Right lobe of liver (tissue), 6 donors: Measurements from ENCODE around the gene ZNF584. TPM values are rescaled to one million over a fixed set of nuclear protein-coding genes. Genes with fewer than 3 reads are reported as not detected.

ENCODE experiments used
- ATAC-seq, 4 donors: fragments of 200-7000 bp; cut with Tn5 transposase; one replicate each; pipeline ENCODE4 v1.9.1; 2020; ENCODE audit warnings: mild to moderate bottlenecking in 4 of 4, moderate library complexity in 4 of 4
- DNase-seq, 3 donors: peaks; one replicate each; pipeline ENCODE4 v3.0.0-alpha.2; 2020
- H3K27ac ChIP-seq, 3 donors: fragments of 200-600 bp; one replicate each; pipeline ENCODE4 v1.8.0; 2022
- H3K27me3 ChIP-seq, 2 donors: fragments of 200-600 bp; one replicate each; pipeline ENCODE4 v1.8.0; 2022
- H3K36me3 ChIP-seq, 4 donors: fragments of 200-600 bp; sonication (generic) in 1 of 4; one replicate each; pipeline versions ENCODE4 v1.5.1 to v1.8.0; 2017 to 2022; ENCODE audit warnings: control low read depth in 1 of 4
- H3K4me1 ChIP-seq, 4 donors: fragments of 200-600 bp; sonication (generic) in 1 of 4; one replicate each; pipeline versions ENCODE4 v1.5.1 to v1.8.0; 2017 to 2022; ENCODE audit warnings: control low read depth in 1 of 4
- H3K4me3 ChIP-seq, 3 donors: fragments of 200-600 bp; one replicate each; pipeline ENCODE4 v1.8.0; 2022
- H3K9me3 ChIP-seq, 4 donors: fragments of 200-600 bp; sonication (generic) in 1 of 4; one replicate each; pipeline versions ENCODE4 v1.5.1 to v1.8.0; 2017 to 2022; ENCODE audit warnings: control low read depth in 1 of 4
- CTCF ChIP-seq, 4 donors: fragments of 200-600 bp in 3 of 4; fragments of 450-650 bp in 1 of 4; IDR thresholded peaks; one replicate each; pipeline versions ENCODE4 v1.5.1 to v1.8.0; 2016 to 2022; ENCODE audit warnings: antibody characterized with exemption in 4 of 4, mild to moderate bottlenecking in 2 of 4
- POLR2A ChIP-seq: fragments of 450-650 bp; IDR thresholded peaks from one replicate; pipeline ENCODE4 v1.6.1; 2017; ENCODE audit warnings: antibody characterized with exemption, mild to moderate bottlenecking
- WGBS: methylation state at CpG from one replicate; pipeline ENCODE4 v1.1.6; 2018; ENCODE audit warnings: low coverage, low lambda C conversion rate; ENCODE audit not compliant: insufficient coverage; ENCODE audit errors: missing lambda C conversion rate; 5-methylcytosine and 5-hydroxymethylcytosine counted together
- intact Hi-C, 2 donors: fragments of 100-400 bp; cut with DNase I; formaldehyde crosslinking; loops; one replicate each; pipeline versions ENCODE4 v1.11.2 to v1.14.1; 2022
- total RNA-seq, 6 experiments: library from RNA; depleted of rRNA in 2 of 6; stranded (reverse); fragments of >200 nt in 2 of 6; fragmentation: NEBNext Ultra II Directional in 3 of 6; extraction: Animal tissue kit (Norgen Biotek cat#: 25700) in 3 of 6; gene quantifications; one replicate each; pipeline versions ENCODE4 v1.1.0 to v1.2.4, GENCODE V29; 2016 to 2023
- donor health status: DM: no; HTN: yes; CAD: no.
- donor health status: DM: no; HTN: no; CAD: no.
- donor health status: DM: no; HTN: no; CAD: no.
- donor health status: DM: no; HTN: yes; CAD: no.
- donor health status: DM: no; HTN: yes; CAD: no.

Gene ZNF584
- total RNA-seq, 6 experiments from 2014 or later, result 5.6 to 12.1 (median 6.6) TPM

GRCh38 chr19:58417071-58417470 lies 8.6 kb downstream of the ZNF584 start:
- Histone ChIP-seq H3K9me3 (no peaks in the 10 kb centered on the region), H3K27me3 (no peaks in the 10 kb centered on the region), H3K27ac (no peak overlapping the region), H3K36me3 (peaks cover 0 to 23% (median 12%) of the 10 kb centered on the region in 4 donors), H3K4me3 (no peak overlapping the region), H3K4me1 (no peaks in the 10 kb centered on the region)
- no peak for DNase-seq
- 92% methylated on average over 7 of the region's 7 CpGs for WGBS
- no peak for TF ChIP-seq CTCF (IDR thresholded peaks at IDR 0.05)
- no peak for TF ChIP-seq POLR2A
- intact Hi-C loops, result no loop called here
- no peak for ATAC-seq

GRCh38 chr19:58428617-58429016 lies 20.2 kb downstream of the ZNF584 start:
- no peaks in the 10 kb centered on the region for H3K4me1 ChIP-seq
- no CpG with 5 or more reads among the region's 1 CpG for WGBS
- peaks cover 0 to 56% (median 10%) of the 10 kb centered on the region in 4 donors for H3K9me3 ChIP-seq
- intact Hi-C loops, result no loop called here
- H3K27me3 ChIP-seq, result no peaks in the 10 kb centered on the region
- no peak for ATAC-seq
- TF ChIP-seq POLR2A (no peak), CTCF (IDR thresholded peaks at IDR 0.05) (no peak)
- no peak overlapping the region for H3K4me3 ChIP-seq
- no peak for DNase-seq
- H3K36me3 ChIP-seq, result peaks cover 0 to 5% (median 0%) of the 10 kb centered on the region in 4 donors
- no peak overlapping the region for H3K27ac ChIP-seq

- intact Hi-C loops, result no loop called here
- peaks cover 0 to 67% (median 14%) of the 10 kb centered on the region in 4 donors for H3K9me3 ChIP-seq
Observed at GRCh38 chr19:58429745-58430144, 21.3 kb downstream of the ZNF584 start.

GRCh38 chr19:58434217-58434616 lies 25.8 kb downstream of the ZNF584 start:
- intact Hi-C loops, result no loop called here
- Histone ChIP-seq H3K4me3 (no peak overlapping the region), H3K27ac (no peak overlapping the region), H3K36me3 (peaks cover 0 to 33% (median 10%) of the 10 kb centered on the region in 4 donors), H3K27me3 (no peaks in the 10 kb centered on the region), H3K9me3 (peaks cover 0 to 70% (median 17%) of the 10 kb centered on the region in 4 donors), H3K4me1 (peaks cover 0 to 3% (median 0%) of the 10 kb centered on the region in 4 donors)
- DNase-seq, result no peak
- ATAC-seq, result no peak
- TF ChIP-seq CTCF (IDR thresholded peaks at IDR 0.05) (no peak), POLR2A (no peak)
- WGBS, result no CpG with 5 or more reads among the region's 2 CpGs

More at GRCh38 chr19:58429745-58430144, 21.3 kb downstream of the ZNF584 start:
- no peaks in the 10 kb centered on the region for H3K4me1 ChIP-seq
- H3K36me3 ChIP-seq, result peaks cover 0 to 16% (median 5%) of the 10 kb centered on the region in 4 donors
- no peaks in the 10 kb centered on the region for H3K27me3 ChIP-seq
- no peak for ATAC-seq
- H3K4me3 ChIP-seq, result no peak overlapping the region
- no peak for DNase-seq
- no peak for TF ChIP-seq CTCF (IDR thresholded peaks at IDR 0.05)
- no peak for TF ChIP-seq POLR2A
- no peak overlapping the region for H3K27ac ChIP-seq
